Transverse colon (tissue), 4 donors: ENCODE results near the gene SLC2A5. TPM values are rescaled to one million over a fixed set of nuclear protein-coding genes. Genes with fewer than 3 reads are reported as not detected.
A peak's percentile ranks its signal among the peaks of the same experiment; 100 is the strongest.

Source experiments
- DNase-seq: peaks from one replicate; pipeline ENCODE4 v3.0.0-alpha.2; 2019
- H3K27ac ChIP-seq, 4 donors: fragments of 200-600 bp; sonication (generic); 2 replicates each; pipeline ENCODE4 v1.5.1; 2016 to 2018; ENCODE audit warnings: inconsistent platforms in 4 of 4
- H3K27me3 ChIP-seq: fragments of 200-600 bp; sonication (generic); 2 replicates; pipeline ENCODE4 v1.5.1; 2017; ENCODE audit warnings: inconsistent platforms
- H3K36me3 ChIP-seq, 4 donors: fragments of 200-600 bp; sonication (generic); 2 replicates each; pipeline ENCODE4 v1.5.1; 2017 to 2019; ENCODE audit warnings: inconsistent platforms in 4 of 4
- H3K4me1 ChIP-seq, 4 donors: fragments of 200-600 bp; sonication (generic); 2 replicates each; pipeline ENCODE4 v1.5.1; 2017 to 2020; ENCODE audit warnings: inconsistent platforms in 4 of 4
- H3K4me3 ChIP-seq, 4 donors: fragments of 200-600 bp; sonication (generic); 1 replicate in 1 of 4; 2 replicates in 3 of 4; pipeline versions ENCODE4 v1.5.1 to v1.6.1; 2017 to 2019; ENCODE audit warnings: inconsistent platforms in 4 of 4
- H3K9me3 ChIP-seq, 2 donors: fragments of 200-600 bp; sonication (generic); 2 replicates each; pipeline ENCODE4 v1.5.1; 2017 to 2019; ENCODE audit warnings: inconsistent platforms in 2 of 2
- EP300 ChIP-seq: sonication (generic); formaldehyde crosslinking; IDR thresholded peaks from one replicate; pipeline ENCODE4 v1.6.1; 2017; ENCODE audit warnings: antibody characterized with exemption, low read depth
- POLR2A ChIP-seq: fragments of 450-650 bp; IDR thresholded peaks from one replicate; pipeline ENCODE4 v1.6.1; 2016; ENCODE audit warnings: antibody characterized with exemption, mild to moderate bottlenecking, moderate library complexity
- POLR2AphosphoS5 ChIP-seq, 3 donors: sonication (generic); formaldehyde crosslinking; IDR thresholded peaks; one replicate each; pipeline ENCODE4 v1.6.1; 2016; ENCODE audit warnings: antibody characterized with exemption in 3 of 3
- WGBS, 2 donors: methylation state at CpG; one replicate each; pipeline ENCODE4 v1.1.5; 2018; ENCODE audit warnings: low coverage in 1 of 2; 5-methylcytosine and 5-hydroxymethylcytosine counted together
- in situ Hi-C, 4 donors: fragments of 200-750 bp; cut with MboI; loops; one replicate each; pipeline versions ENCODE4 v1.15.0 to v1.15.1; 2017; ENCODE audit warnings: low sequenced_read_pairs in 3 of 4, low pct_ligation_motif_present in 1 of 4, low pct_unique_long_range_greater_than_20kb in 1 of 4
- intact Hi-C: fragments of 100-400 bp; cut with DNase I; formaldehyde crosslinking; loops from one replicate; pipeline ENCODE4 v1.15.1; 2023; ENCODE audit warnings: low total_unique reads
- total RNA-seq, 4 donors: library from RNA; depleted of rRNA; stranded (reverse); fragments of >200 nt; gene quantifications; one replicate each; pipeline ENCODE4 v1.1.0, GENCODE V29; 2016
- TF ChIP-seq, protein P1 (sequence below), 5 experiments: fragments of 200-600 bp in 3 of 5; fragments of 450-650 bp in 2 of 5; sonication (generic) in 3 of 5; IDR thresholded peaks; 1 replicate in 2 of 5; 2 replicates in 3 of 5; pipeline ENCODE4 v1.5.1; 2016 to 2017; ENCODE audit warnings: antibody characterized with exemption in 5 of 5, inconsistent platforms in 3 of 5, mild to moderate bottlenecking in 2 of 5, moderate library complexity in 1 of 5

The SLC2A5 gene
- total RNA-seq, 4 donors from 2014 or later, result 5.9 to 21.3 (median 13.3) TPM

DNA sequence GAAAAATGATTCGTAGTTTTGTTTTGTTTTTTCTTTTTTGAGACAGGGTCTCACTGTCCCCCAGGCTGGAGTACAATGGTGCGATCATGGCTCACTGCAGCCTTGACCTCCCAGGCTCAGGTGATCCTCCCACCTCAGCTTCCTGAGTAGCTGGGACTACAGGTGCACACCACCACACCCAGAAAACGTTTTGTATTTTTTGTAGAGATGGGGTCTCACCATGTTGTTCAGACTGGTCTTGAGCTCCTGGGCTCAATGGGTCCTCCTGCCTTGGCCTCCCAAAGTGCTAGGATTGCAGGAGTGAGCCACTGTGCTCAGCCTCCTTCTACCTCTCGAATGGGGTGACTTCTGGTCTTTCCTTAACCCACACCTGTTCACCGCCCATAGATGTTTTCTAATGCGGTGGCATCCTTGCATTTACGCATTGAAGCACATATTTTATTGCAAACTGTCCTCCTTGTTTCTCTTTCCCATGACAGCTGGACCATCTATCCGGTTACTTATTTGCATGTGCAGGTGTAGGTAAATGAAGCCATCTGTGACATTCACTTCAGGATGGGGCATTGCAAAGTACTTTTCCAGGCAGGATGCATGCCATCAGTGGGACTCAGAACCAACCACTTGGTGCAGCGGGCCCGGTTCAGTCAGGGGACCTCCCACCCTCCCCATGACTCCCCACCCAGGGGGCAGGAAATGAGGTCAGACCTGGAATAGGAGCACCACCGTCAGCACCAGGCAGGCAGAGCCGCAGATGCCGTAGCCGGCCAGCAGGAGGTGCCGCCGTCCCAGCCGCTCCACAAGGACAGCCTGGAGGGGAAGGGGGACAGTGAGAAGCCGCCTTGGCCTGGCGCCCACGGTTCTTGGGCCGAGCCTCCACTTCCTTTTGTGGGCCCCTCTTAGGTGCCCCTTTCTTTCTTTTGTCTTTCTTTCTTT lies 59.7 kb downstream of the SLC2A5 start:
- H3K36me3 ChIP-seq, result no peaks in the 10 kb centered on the region
- H3K27ac ChIP-seq, result no peak overlapping the region
- no peak overlapping the region for H3K4me3 ChIP-seq
- 51 to 59% methylated on average over 5 to 21 of the region's 21 CpGs for WGBS, 2 donors
- in situ Hi-C loops (loop anchor here in 3 of 4 donors (10.0 kb wide), 2 partner anchors 95 kb away; no protein-coding TSS in a partner anchor), intact Hi-C loops (no loop called here)
- TF ChIP-seq, protein P1, sequence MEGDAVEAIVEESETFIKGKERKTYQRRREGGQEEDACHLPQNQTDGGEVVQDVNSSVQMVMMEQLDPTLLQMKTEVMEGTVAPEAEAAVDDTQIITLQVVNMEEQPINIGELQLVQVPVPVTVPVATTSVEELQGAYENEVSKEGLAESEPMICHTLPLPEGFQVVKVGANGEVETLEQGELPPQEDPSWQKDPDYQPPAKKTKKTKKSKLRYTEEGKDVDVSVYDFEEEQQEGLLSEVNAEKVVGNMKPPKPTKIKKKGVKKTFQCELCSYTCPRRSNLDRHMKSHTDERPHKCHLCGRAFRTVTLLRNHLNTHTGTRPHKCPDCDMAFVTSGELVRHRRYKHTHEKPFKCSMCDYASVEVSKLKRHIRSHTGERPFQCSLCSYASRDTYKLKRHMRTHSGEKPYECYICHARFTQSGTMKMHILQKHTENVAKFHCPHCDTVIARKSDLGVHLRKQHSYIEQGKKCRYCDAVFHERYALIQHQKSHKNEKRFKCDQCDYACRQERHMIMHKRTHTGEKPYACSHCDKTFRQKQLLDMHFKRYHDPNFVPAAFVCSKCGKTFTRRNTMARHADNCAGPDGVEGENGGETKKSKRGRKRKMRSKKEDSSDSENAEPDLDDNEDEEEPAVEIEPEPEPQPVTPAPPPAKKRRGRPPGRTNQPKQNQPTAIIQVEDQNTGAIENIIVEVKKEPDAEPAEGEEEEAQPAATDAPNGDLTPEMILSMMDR (IDR thresholded peaks at IDR 0.05), result peak; percentile 55 to 68 (median 62)
- TF ChIP-seq POLR2A (no peak), POLR2AphosphoS5 (IDR thresholded peaks at IDR 0.05) (no peak), EP300 (no peak)
- H3K9me3 ChIP-seq, result no peaks in the 10 kb centered on the region
- peak; percentile 47 for DNase-seq
- H3K4me1 ChIP-seq, result peaks cover 0 to 6% (median 1%) of the 10 kb centered on the region in 4 donors
- H3K27me3 ChIP-seq, result no peaks in the 10 kb centered on the region

DNA sequence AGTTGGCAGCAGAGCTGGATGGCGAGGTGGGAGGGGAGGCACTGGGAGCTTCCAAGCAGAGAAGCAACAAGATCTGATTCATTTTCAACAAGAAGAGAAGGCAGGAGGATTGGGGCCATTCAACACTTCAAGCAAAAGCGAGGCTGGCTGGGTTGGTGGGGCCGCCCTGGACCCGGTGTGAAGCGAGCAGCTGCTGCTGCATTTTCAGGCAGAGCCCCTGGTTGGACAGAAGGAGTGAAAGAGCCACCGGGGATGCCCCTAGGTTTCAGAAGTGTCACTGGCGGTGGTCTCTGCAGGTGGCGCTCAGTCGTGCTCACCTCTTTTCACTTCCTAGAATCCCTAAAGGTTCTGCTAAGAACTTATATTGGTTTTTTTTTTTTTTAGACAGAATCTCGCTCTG lies 61.2 kb downstream of the SLC2A5 start:
- WGBS, 2 donors, result 87 to 93% methylated on average over 9 to 10 of the region's 10 CpGs
- intact Hi-C loops, result no loop called here
- TF ChIP-seq EP300, result no peak
- no peak for TF ChIP-seq POLR2A
- no peak for TF ChIP-seq POLR2AphosphoS5 (IDR thresholded peaks at IDR 0.05)
- TF ChIP-seq, protein P1 (IDR thresholded peaks at IDR 0.05), result no peak
- peaks cover 0 to 6% (median 1%) of the 10 kb centered on the region in 4 donors for H3K4me1 ChIP-seq
- in situ Hi-C loops, result loop anchor here in 1 of 4 donors (10.0 kb wide), 1 partner anchor 93 kb away; no protein-coding TSS in a partner anchor
- no peaks in the 10 kb centered on the region for H3K36me3 ChIP-seq
- no peaks in the 10 kb centered on the region for H3K27me3 ChIP-seq
- DNase-seq, result peak; percentile 49
- H3K4me3 ChIP-seq, result no peak overlapping the region
- no peaks in the 10 kb centered on the region for H3K9me3 ChIP-seq
- no peak overlapping the region for H3K27ac ChIP-seq

DNA sequence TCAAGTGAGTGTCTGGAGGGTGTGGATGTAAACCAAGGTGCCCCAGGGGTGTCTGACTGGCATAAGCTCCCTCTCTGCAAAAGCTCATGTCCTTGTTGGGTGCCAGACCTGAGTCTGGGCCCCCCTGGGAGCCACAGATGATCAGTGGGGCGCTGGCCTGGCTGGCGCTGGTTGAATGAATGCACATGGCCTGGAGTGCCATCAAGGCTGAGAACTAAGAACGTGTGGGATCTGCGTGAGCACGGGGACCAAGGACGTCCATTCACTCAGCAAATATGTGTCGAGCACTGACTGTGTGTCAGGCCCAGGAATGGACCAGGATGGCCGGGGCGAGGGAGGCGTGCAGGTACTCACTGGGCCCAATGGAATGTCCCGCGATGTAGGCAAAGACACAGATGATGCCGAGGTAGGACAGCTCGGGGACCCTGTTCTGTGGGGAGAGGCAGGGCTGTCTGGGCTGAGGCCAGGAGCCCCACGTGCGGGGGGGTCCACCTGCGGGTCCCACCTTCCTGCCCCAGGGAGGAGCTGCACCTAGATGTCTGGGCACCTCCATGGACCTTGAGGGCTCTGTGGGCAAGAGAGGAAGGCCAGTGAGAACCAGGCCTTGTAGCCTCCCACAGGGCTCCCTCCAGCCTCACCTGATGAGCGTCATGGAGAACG lies 62.3 kb downstream of the SLC2A5 start:
- no peak for TF ChIP-seq POLR2A
- TF ChIP-seq, protein P1 (IDR thresholded peaks at IDR 0.05), result no peak
- TF ChIP-seq POLR2AphosphoS5 (IDR thresholded peaks at IDR 0.05), result no peak
- TF ChIP-seq EP300, result no peak
- no peaks in the 10 kb centered on the region for H3K36me3 ChIP-seq
- no peaks in the 10 kb centered on the region for H3K27me3 ChIP-seq
- H3K27ac ChIP-seq, result no peak overlapping the region
- H3K4me1 ChIP-seq, result peaks cover 0 to 11% (median 3%) of the 10 kb centered on the region in 4 donors
- intact Hi-C loops (loop anchor here (2.0 kb wide), 1 partner anchor 94 kb away; no protein-coding TSS in a partner anchor), in situ Hi-C loops (loop anchor here in 1 of 4 donors (10.0 kb wide), 1 partner anchor 92 kb away; no protein-coding TSS in a partner anchor)
- no peak for DNase-seq
- 40 to 87% methylated on average over 1 to 19 of the region's 19 CpGs for WGBS, 2 donors
- no peaks in the 10 kb centered on the region for H3K9me3 ChIP-seq
- H3K4me3 ChIP-seq, result no peak overlapping the region

DNA sequence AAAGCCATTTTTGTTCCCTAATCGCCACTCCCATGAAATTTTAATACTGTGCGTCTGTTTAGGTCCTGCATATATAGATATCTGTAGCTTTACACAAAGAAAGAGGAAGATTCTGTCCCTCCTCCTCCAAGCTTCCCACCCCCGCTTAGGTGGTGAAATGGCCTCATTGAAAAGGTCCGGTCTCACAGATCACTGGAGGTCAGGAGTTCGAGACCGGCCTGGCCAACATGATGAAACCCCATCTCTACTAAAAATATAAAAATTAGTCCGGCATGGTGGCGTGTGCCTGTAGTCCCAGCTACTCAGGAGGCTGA lies 64.1 kb downstream of the SLC2A5 start:
- Histone ChIP-seq H3K27me3 (no peaks in the 10 kb centered on the region), H3K4me3 (no peak overlapping the region), H3K9me3 (no peaks in the 10 kb centered on the region), H3K27ac (no peak overlapping the region), H3K36me3 (no peaks in the 10 kb centered on the region), H3K4me1 (peaks cover 0 to 10% (median 1%) of the 10 kb centered on the region in 4 donors)
- no peak for TF ChIP-seq EP300
- TF ChIP-seq, protein P1 (IDR thresholded peaks at IDR 0.05), result peak in 1 of 5 experiments; percentile 2
- in situ Hi-C loops, result loop anchor here in 1 of 4 donors (10.0 kb wide), 1 partner anchor 91 kb away; no protein-coding TSS in a partner anchor
- no peak for DNase-seq
- intact Hi-C loops, result no loop called here
- WGBS, 2 donors, result 23 to 62% methylated on average over 4 to 8 of the region's 8 CpGs
